DMS79 treated with DMSO at 0.1 percent for 48 hours (cell line): ENCODE results near the gene PHYHD1.

Experiments used
- DNase-seq: peaks from one replicate; lab custom pipeline; 2025; lab: John Stamatoyannopoulos, UW

Gene PHYHD1

DNA sequence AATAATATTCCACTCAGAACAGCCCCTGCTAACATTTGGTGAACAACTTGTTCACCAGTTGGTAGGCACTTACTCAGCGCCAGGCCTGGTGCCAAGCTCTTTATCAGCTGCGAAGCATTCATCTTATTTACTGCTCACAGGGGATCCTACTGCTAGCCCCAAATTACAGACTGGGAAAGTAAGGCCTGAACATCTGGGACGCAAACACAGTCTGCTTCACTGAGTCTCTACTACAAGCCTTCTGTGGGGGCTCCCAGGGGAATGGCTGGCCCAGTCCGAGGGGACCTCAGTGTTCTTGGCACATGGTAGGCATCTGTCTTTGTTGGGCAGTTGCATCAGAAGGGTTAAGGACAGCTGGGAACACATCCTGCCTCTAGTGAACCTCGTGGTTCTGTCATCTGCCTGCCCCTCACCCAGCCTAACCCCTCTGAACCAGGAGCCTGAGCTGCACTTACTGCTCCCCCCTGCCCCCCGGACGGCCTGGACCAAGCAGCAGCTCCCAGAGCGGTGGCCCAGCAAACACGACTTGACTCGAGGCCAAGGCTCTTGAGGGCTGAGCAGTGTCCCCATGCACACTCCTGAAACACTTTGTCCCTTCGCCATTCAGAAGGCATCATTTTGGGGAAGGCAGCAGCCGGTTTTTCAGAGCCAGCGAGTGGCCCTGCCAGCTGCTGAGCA is at the start of gene PHYHD1:
Gene PHYHD1 (plus strand): TSS at position 602 of the 678 bp plus-strand sequence. CDS start 1,342 bp downstream, outside the sequence.
- DNase-seq = no peak

DNA sequence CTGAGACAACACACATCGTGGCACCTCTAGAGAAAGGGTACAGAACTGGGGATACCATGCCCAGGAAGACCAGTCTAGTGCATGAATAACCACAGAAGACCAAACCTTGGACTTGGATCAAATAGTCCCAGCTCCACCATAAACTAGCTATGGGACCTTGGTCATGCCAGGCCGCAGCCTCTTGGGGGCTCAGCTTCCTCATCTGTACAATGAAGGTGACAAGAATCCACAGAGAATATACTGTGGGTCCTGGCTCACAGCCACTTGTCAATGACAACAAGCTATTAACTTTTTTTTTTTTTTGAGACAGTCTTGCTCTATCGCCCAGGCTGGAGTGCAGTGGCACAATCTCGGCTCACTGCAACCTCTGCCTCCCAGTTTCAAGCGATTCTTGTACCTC is 42.9 kb upstream of the PHYHD1 start:
- DNase-seq = no peak

DNA sequence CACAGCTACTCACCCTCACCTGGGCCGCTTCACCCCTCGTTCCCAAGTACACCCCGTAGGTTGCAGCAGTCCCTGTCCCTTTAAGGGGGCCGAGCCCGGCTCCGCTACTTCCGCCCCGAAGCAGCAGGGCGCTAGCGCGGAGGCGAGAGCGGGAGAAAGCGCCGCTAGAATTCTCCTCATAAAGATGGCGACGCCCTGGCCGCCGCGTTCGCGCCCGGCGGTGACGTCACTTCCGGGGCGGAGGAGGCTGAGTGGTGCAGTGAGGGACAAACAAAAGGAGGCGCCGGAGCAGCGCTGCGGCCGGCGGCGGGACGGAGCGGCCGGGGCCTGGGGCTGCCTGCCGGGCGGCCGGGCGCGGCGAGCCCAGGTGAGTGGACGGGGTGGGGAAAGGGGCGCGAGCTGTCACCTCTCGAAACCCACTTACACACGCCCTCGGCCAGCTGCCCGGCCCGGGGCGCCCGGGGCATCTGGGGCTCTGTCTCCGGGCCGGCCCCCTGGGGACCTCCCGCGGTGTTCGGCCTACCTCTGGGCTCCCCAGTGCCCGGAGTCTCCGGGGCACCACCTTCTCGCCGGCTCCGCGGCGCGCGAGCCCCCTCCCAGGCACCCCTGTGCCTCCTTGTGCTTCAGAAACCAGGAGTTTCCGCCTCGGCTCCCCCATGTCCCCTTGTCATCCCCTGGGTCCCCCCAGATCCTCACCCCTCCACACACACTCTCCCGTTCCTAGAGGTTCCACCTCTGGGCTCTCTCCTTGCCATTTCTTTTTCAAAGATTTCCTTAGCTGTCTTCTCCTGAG is 38.7 kb upstream of the PHYHD1 start, which contains the start of the genes KYAT1 and LRRC8A:
Gene KYAT1 (minus strand): TSS at position 67 of the 793 bp plus-strand sequence. CDS start 36,545 bp downstream, outside the sequence.
Gene LRRC8A (plus strand): TSS at position 250 of the 793 bp plus-strand sequence. CDS start 25,032 bp downstream, outside the sequence.
- DNase-seq = peak; percentile 91

DNA sequence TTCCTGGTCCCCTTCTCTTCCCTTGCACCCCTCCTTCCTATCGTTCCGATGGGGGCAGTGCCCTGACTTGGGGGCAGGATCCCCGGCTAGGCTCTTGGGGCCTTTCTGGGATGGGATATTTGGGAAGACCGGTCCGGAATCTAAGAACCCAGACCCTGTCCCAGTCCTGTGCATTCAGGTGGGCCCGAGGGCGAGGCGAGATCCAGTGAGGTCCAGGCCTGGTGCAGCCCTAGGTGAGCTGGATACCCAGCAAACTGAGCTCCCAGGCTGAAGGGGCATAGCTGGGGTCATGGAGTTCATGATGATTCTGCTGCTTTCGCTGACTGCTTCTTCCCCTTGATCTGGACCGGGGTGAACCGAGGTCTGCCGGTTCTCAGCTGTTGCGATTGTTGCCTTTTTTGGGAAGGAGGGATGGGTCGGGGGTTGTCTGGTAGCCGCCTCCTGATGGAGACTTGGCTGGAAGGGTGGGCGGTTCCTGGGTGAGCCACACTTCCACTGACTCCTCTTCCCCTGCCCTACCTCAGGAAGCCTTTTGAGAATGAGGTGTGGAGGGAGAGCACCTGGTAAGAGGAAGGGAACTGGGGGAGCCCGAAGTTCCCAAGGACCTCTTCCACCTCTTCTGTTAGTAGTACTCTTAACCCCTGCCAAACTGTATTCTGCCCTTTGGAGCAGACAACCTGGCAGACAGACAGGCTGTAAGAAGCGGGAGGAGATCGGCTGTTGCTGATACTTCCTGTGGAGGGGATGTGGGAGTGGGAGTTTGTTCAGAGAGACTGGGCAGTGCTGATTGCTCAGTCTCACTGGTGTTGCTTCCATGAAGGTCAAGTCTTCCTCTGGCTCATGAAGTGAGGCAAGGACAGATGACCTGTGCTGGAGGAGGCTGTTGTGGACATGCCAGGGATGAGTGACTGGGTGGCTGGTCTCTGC is 37.8 kb upstream of the PHYHD1 start:
- DNase-seq = peak; percentile 28

DNA sequence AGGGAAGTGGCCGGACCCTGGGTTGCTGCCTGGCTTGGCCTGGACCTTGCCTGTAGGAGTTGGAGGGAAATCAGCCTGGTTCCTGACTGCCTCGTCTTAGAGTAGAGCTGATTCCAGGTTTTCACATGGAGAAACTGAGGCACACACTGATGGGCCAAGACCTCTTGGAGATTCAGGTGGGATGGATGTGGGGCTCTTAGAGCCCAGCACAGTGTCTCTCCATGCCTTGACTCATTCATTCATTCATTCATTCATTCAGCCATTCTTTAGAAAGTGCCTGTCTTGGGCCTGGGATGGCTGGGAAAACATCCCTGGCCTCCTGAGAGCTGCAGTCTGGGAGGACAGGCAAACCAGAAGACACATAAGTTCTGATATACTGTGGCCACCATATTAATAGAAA is 36.6 kb upstream of the PHYHD1 start:
- no peak for DNase-seq

DNA sequence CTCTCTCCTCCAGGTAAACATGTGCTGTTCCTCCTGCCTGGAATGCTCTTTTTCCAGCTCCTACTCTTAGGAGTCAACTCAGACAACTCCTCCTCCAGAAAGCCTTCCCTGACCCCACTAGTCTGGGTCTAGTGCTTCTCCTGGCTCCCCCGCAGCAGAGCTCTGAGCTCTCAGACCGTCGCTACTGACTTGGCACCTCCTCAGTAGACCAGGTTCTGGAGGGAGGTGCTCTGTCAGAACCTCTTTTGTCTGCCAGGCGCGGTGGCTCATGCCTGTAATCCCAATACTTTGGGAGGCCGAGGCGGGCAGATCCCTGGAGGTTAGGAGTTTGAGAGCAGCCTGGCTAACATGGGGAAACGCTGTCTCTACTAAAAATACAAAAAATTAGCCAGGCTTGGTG is 35.4 kb upstream of the PHYHD1 start:
- no peak for DNase-seq

DNA sequence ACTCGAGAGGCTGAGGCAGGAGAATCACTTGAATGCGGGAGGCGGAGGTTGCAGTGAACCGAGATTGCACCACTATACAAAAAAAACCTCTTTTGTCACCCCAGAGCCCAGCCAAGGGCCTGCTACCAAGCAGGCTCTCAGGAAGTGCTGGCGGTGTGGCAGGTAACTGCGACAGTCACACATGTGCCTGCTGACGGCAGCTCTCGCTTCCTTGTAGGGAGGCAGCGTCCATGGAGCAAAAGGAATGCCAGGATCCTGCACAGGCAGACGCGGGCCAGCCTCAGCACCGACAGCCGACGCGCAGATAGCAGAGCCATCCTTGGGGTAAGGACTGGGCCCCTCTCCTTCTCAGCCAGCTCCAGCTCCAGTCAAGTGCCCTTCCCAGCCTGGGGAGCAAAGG is 35.0 kb upstream of the PHYHD1 start:
- no peak for DNase-seq

DNA sequence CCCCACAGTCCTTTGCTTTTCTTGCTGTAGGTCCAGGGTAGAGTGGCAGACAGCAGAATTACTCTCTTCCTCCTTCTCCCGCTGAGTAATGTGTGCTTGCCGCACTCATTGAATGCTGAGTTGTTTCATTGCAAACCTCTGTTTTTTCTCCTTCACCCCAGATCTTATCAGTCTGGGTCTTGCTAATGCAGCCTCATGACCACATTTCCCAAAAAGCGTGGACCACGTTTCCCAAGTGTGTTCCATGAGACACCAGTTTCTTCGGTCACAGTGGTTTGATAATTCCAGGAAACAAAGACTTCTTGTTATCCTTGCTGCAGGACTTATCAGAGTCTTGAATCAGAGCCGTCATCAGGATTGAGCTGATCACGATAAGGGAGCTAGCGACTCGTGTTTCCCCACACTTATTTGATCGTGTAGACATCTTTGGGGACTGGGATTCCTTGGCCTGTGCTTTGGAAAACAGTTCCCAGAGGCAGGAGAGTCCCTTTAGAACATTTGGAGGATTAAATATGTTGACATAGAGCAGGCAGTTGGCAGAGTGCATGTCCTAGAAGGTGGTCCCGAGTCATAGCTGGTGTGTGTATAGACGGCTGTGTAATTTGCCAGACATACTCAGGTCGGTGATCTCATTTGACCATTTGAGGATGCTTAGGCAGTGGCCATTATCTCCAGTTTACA is 34.4 kb upstream of the PHYHD1 start:
- DNase-seq = no peak

DNA sequence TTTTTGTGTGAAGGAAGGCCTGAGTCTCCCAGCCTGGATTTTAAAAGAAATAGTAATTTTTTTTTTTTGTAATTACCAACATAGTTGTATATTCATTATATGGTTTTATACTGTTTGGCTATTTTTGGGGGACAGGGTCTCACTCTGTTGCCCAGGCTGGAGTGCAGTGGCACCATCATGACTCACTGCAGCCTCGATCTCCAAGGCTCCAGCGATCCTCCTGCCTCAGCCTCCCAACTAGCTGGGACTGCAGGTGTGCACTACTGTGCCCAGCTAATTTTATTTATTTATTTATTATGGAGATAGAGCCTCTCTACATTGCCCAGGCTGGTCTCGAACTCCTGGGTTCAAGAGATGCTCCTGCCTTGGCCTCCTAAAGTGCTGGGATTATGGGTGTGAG is 33.7 kb upstream of the PHYHD1 start:
- no peak for DNase-seq

DNA sequence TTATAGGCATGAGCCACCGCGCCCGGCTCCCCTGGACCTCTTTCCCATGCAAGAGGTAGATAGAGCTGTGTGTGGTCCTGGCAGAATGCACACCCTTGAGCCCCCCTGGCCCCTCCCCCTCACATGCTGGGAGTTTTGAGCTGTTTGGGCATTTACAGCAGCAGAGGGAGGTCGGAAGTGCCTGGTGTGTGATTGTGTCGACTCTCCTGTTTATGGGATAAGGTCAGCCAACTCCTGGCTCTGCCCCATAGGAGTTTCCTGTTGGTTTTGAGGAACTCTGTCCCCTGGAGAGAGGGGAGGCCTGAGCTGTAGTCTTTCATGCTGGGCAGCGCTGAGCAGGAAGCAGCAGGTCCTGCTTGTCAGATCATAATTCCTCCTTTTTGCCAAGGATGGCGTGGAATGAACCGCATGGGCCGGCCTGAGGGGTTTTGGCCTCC is 32.9 kb upstream of the PHYHD1 start:
- no peak for DNase-seq

DNA sequence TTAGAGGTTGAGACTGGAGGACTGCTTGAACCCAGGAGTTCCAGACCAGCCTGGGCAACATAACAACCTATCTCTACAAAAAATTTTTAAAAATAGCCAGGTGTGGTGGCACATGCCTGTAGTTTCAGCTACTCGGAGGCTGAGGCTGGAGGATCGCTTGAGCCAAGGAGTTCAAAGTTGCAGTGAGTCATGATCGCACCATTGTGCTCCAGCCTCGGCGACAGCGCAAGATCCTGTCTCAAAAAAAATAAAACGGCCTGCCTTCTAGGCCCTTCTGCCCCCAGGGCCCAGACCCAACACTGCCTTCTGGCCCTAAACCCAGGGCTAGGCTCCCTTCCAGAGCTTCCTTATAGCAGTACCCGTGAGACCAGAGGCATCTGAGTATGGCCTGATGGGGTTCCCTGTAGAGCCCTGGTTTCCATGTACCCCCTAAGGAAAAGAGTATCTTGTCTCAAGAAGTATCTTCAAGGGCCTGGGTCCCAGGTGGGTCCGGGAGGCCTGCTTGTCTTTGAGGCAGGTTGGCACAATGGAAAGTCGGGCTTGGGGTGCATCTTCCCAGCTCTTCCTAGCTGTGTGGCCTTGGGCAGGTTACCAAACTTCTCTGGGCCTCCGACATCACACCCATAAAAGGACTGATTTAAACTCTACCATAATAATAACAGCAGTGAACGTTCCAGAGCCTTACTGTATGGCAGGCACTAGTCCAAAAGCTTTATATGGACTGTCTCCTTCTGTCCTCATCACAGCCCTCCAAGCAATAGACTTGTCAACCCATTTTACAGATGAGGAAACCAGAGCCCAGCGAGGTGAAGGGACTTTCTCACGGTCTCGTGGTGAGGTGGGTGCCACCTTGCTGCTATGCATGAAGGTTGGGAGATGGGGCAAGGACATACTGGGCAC is 29.2 kb upstream of the PHYHD1 start:
- no peak for DNase-seq

DNA sequence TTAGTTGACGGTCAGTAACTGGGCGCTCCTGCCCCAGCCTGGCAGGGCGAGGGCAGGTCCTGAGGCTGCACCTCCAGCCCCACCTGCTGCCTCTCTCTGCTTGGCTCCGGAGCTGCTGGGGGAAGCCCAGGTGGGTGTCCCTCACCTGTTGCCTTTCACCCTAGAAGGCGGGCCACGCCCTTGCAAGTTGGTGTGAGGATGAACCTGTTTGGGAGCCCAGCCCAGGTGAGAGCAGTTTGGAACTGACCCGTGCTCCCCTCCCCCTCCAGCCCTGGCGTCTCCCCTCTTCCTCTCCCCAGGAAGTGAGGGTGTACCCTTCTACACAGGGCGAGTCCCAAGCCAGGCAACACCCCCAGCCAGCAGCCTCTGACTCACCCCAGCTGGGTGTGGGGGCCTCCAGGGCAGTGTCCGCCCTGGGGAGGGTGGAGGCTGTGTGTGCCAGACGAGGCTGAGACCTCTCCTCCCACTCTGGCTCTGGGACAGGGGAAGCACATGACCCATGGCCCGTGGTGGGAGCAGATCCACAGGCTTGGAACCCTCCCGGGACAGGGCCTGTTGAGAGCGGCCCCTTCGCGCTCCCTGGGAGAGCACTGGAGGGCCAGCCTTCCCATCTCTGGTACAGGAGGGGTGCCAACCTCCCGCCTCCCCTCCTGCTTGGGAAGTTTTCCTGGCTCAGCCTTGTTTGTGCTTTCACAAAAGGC is 28.4 kb upstream of the PHYHD1 start:
- no peak for DNase-seq

DNA sequence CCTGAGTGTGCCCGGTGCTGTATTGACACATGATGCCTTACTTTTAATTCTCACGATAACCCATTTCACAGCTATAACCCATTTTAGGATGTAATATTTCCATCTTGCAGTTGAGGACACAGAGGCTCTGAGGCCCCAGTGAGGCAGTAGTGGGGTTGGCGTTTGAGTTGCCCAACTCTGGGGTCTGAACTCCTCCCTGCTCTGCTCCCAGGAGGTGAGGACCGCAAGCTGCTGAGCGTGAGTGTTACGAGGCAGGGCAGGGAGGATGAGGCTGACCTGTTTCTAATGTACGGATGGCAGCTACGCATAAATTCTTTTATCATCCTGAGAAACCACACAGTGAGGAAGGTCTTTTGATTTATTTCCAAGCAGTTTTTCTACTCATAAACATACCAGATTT is 27.4 kb upstream of the PHYHD1 start:
- DNase-seq = no peak

DNA sequence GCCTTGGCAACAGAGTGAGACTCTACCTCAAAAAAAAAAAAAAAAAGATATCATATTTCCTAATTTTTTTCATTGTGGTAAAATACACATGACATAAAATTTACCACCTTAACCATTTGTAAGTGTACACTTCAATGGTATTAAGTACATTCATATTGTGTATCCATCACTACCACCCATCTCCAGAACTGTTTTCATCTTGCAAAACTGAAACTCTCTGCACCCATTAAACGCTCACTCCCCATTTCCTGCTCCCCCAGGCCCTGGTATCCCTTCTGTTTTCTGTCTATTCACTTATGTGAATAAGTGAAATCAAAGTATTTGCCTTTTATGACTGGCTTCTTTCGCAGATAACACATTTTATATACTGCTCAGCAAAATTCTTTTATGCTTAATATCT is 26.0 kb upstream of the PHYHD1 start:
- no peak for DNase-seq

DNA sequence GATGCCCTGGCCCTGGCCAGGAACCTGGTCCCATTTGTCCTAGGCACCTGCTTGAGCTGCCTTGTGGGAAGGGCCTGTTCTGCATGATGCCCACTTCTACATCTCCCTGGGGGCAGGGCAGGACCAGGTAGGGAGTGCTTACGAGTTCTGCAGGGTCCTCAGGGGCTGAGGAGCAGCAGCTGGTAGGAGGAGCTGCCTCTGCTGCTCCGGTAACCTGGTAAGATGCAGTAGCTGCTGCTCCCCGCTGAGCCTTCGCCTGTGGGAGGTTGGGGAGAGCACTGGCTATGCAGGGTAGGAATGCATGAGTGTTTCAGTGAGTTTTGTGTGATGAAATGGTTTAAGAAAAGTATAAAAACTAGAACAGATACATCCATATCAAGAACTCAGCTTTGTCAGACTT is 25.2 kb upstream of the PHYHD1 start:
- DNase-seq = peak; percentile 86

DNA sequence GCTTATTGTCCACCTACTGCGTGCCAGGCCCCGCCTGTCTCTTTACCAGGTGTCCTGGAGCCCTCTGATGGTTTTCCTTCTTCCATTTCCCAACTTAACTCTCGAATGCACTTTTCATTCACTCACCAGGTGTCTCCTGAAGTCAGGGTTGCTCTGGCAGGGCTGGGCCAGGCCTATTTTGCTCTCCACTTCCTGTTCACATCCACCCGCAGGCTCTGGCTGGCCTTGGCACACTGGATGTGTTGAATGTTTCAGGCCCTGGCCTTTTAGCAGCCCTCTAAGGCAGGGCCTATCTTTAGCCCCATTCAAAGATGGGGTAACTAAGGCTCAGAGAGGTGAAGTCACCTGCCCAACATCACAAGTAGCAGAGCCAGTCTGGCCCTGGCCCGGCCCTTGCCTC is 22.4 kb upstream of the PHYHD1 start:
- no peak for DNase-seq

DNA sequence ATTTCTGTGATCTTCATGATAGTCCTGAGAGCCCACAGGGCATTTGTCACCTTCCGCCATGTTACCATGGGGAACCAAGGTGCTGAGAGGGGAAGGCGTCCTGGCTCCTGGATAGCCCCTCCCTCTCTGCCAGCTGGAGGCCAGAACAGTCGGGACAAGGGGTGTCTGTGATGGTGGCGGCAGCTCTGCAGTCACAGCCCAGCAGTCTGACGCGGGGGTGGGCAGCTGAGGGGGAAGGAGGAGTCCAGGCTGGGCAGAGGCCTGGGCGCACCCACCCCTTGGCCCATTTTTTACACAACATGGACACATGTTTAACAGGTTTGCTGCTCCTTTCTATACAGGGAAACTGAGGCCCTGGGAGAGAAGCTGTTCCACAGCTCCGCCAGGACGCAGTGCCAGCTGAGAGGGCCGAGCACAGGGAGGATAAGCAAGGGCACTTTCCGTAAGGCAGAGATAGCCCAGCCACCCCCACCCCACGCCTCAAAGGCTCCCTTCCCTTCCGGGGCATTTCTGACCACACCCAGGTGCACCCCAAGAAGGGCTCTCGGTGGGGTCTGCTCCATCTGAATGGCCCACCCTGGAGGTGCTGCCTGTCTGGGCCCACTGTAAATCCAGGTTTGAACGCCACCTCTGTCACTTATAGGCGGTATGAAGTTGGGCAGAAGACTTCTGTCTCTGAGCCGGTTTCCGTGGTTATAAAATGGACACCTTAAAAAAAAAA is 21.8 kb upstream of the PHYHD1 start:
- DNase-seq = no peak

DNA sequence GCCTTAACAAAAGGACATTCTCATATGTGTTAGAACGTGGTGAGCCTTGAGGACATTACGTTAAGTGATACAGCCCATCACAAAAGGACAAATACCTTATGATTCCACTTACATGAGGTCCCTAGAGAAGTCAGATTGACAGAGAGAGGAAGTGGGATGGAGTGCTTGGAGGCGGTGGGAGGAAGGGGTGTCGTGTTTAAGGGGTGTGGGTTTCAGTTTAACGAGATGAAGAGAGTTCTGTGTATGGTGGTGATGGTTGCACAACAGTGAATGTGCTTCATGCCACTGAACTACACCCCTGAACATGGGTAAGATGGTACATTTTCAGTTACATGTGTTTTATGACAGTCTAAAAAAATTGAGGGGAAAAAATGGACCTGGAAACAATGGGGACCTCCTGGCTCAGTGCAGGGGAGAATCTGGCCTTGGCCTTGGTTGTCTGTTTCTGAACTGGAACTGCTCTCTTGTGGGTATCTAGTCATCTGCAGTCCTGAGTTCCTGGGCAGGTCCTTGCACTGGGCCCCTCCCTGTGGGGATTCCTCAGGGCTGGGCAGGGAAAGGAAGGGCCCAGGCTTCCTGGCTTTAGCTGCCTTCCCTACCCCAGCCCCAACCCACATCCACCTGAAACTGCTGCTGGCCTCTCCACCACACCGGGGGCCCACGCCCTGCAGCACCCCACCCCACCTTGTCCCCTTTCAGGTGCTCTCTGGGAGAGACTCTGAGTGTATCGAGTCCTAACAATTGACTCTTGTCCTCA is 21.0 kb upstream of the PHYHD1 start:
- DNase-seq = no peak
